GM08714 (cell line): ENCODE measurements around the gene COX19.
A peak's percentile ranks its signal among the peaks of the same experiment; 100 is the strongest.

Experiments used
- H3K4me3 ChIP-seq: fragments of 200-500 bp; sonication (Bioruptor generic); 2 replicates; pipeline ENCODE4 v1.5.1; 2014; ENCODE audit warnings: mild to moderate bottlenecking, low read length, inconsistent platforms
- ZNF274 ChIP-seq: IDR thresholded peaks from 2 replicates; pipeline ENCODE4 v1.6.1; 2012; ENCODE audit warnings: mild to moderate bottlenecking, low read depth, low read length

Gene COX19

DNA sequence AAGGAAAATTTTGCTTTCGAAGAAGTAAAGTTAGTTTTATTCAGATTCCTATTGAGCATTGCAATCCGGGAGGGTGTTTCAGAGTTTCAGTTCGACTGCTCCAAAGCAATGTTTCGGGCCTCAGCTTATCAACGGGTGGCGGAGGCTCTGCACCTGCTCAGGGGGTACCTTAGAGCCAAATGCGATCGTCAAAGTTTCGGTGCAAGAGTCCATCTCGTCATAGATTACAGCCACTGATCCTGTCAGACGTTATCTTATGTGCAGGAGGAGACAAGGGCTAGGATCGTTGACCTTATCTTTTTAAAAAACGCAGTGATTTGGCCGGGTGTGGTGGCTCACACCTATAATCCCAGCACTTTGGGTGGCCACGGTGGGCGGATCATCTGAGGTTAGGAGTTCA lies 3.8 kb upstream of the COX19 start:
- TF ChIP-seq ZNF274: no peak
- no peak overlapping the region for H3K4me3 ChIP-seq

DNA sequence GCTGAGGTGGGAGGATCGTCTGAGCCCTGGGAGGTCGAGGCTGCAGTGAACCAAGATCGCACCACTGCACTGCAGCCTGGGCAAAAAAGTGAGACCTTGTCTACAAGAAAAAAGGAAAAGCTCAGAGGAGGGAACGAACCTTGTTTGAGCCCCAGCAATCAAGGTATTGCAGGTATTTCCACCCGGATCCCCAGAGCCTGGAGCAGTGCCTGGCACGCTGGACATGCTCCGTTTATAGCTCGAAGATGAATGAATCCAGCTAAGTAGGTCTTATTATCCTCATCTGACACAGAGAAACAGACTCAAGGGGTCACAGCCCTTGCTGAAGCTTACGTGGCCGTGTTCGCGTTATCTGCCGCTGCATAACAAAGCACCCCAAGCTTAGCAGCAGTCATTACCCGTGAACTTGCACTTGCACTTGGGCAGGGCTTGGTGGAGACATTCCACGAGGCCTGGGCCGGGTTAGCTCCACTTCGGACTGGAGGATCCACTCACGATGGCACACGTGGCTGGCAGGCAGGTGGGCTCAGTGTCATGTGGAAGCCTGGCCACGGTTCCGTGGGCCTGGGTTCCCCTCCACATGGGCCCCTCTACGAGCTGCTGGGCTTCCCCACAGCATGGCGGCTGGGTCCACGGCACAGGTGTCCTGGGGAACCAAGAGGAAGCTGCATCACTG lies 3.2 kb upstream of the COX19 start:
- no peak for TF ChIP-seq ZNF274
- no peak overlapping the region for H3K4me3 ChIP-seq

GRCh38 chr7:978049-978346 lies 2.6 kb upstream of the COX19 start:
- TF ChIP-seq ZNF274: no peak
- H3K4me3 ChIP-seq: no peak overlapping the region

GRCh38 chr7:977326-978048 lies 2.1 kb upstream of the COX19 start:
- TF ChIP-seq ZNF274: no peak
- no peak overlapping the region for H3K4me3 ChIP-seq

DNA sequence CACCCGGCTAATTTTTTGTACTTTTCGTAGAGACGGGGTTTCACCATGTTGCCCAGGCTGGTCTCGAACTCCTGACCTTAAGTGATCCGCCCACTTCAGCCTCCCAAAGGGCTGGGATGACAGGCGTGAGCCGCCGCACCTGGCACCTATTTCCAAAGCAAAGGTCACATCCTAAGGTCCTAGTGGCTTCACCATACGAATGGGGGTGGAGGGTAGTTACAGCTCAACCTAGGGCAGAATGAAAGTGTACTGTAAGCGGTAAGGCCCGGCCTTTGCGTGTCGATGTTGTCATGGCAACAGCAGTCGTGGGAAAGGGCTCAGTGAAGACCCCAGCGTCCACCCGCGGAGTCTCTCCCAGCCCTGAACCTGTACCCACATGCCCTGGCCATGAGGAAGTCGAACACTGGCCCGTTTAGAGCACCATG lies 1.6 kb upstream of the COX19 start:
- no peak overlapping the region for H3K4me3 ChIP-seq
- TF ChIP-seq ZNF274: no peak

DNA sequence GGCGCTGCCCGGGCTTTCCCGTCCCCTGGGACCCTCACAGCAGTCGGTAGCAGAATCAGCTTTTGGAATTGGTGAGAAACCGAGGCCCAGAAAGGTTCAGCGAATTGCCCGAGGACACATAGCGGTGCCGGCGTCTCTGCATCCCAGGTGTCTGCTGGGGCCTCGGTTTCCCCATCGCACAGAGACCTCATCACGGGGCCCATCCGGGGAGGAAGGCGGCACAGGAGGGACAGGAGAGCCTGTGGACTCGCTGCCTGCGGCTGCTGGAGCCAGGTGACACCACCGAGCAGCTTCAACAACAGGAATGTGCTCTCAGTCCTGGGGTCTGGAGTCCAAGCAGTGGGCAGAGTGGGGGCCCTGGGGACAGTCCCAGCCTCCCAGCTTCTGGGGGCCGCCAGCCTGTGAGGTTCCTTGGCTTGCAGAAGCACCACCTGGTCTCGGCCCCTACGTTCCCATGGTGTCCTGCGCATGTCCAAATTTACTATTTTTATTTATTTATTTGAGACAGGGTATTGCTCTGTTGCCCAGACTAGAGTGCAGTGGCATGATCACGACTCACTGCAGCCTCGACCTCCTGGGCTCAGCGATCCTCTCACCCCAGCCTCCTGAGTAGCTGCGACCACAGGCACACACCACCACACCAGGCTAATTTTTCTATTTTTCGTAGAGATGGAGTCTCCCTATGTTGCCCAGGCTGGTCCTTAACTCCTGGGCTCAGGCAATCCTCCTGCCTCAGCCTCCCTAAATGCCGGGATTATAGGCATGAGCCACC lies 539 bp upstream of the COX19 start:
- H3K4me3 ChIP-seq: peak overlapping the region; percentile 41; the same call in 1 of the 2 replicates
- no peak for TF ChIP-seq ZNF274

DNA sequence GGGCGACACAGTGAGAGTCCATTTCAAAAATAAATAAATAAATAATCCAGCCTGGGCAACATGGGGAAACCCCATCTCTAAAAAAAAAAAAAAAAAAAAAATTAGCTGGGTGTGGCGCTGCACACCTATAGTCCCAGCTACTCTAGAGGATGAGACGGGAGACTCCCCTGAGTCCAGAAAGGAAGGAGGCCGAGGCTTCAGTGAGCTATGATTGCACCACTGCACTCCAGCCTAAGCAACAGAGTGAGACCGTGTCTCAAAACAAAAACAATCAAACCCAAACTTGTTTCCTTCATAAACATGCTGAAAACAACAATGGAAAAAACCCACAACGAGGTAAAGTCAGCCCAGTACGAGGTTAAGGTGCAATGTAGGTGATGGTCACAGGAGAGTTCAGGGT lies 1.2 kb downstream of the COX19 start:
- no peak for TF ChIP-seq ZNF274
- H3K4me3 ChIP-seq: peak overlapping the region; percentile 98

DNA sequence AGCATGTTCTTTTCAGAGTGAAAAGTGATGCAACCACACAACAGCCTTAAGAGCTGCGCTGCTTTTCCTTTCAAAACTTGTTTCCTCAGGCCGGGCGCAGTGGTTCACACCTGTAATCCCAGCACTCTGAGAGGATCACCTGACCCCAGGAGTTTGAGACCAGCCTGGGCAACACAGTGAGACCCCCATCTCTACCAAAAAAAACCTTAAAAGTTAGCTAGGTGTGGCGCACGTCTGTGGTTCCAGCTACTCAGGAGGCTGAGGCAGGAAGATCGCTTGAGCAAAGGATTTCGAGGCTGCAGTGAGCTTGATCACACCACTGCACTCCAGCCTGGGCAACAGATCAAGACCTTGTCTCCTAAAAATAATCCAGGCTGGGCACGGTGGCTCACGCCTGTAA lies 2.0 kb downstream of the COX19 start:
- no peak for TF ChIP-seq ZNF274
- no peak overlapping the region for H3K4me3 ChIP-seq

GRCh38 chr7:972676-973309 lies 2.6 kb downstream of the COX19 start:
- no peak overlapping the region for H3K4me3 ChIP-seq
- TF ChIP-seq ZNF274: no peak

- TF ChIP-seq ZNF274: no peak
- H3K4me3 ChIP-seq: no peak overlapping the region
Measured at GRCh38 chr7:972110-972509, 3.2 kb downstream of the COX19 start.

DNA sequence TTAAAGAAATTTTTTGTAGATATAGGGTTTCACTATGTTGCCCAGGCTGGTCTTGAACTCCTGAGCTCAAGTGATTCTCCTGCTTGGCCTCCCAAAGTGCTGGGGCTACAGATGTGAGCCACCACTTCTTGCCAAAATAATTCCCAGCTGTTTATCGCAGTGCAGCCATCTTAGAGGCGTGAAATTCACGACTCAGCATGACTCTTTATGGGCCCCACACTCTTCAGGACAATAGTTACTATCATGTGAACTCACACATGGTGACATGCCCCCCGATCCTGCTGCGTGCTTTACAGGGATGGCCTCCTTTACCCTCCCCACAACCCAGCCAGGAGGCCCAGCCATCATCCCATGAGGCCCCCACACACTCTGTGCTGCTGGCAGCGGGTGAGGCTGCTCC lies 4.6 kb downstream of the COX19 start:
- no peak for TF ChIP-seq ZNF274
- H3K4me3 ChIP-seq: no peak overlapping the region

GRCh38 chr7:969403-969802 lies 5.9 kb downstream of the COX19 start:
- no peak for TF ChIP-seq ZNF274
- no peak overlapping the region for H3K4me3 ChIP-seq

GRCh38 chr7:968205-969105 lies 6.9 kb downstream of the COX19 start:
- no peak overlapping the region for H3K4me3 ChIP-seq
- TF ChIP-seq ZNF274: no peak
